CD14-positive monocyte (primary cell): ENCODE results near the gene SCARB1. TPM values are rescaled to one million over a fixed set of nuclear protein-coding genes. Genes with fewer than 3 reads are reported as not detected.
A peak's percentile ranks its signal among the peaks of the same experiment; 100 is the strongest.

Experiments used
- DNase-seq, 3 donors: peaks; one replicate each; pipeline ENCODE4 v3.0.0-alpha.2; 2011 to 2022
- H2AFZ ChIP-seq: 2 replicates; pipeline ENCODE4 v1.6.0; 2012; ENCODE audit warnings: mild to moderate bottlenecking, low read depth, low read length, inconsistent platforms; ENCODE audit not compliant: insufficient read depth, poor library complexity, severe bottlenecking
- H3K27ac ChIP-seq, 2 donors: 1 replicate in 1 of 2; 2 replicates in 1 of 2; pipeline ENCODE4 v1.5.1; 2012 to 2013; ENCODE audit warnings: low read length in 2 of 2, control low read depth in 1 of 2, inconsistent platforms in 1 of 2, low read depth in 1 of 2, mild to moderate bottlenecking in 1 of 2
- H3K27me3 ChIP-seq, 2 donors: one replicate each; pipeline versions ENCODE4 v1.6.0 to v1.6.1; 2011 to 2013; ENCODE audit warnings: low read length in 2 of 2; ENCODE audit not compliant: control insufficient read depth in 2 of 2, insufficient read depth in 2 of 2
- H3K36me3 ChIP-seq, 2 donors: replicated peaks in 1 of 2; 1 replicate in 1 of 2; 2 replicates in 1 of 2; pipeline versions ENCODE4 v1.5.1 to v1.6.1; 2012 to 2013; ENCODE audit warnings: low read length in 2 of 2, control low read depth in 1 of 2, inconsistent platforms in 1 of 2, mild to moderate bottlenecking in 1 of 2; ENCODE audit not compliant: insufficient read depth in 2 of 2, control insufficient read depth in 1 of 2
- H3K4me1 ChIP-seq, 2 donors: 1 replicate in 1 of 2; 2 replicates in 1 of 2; pipeline versions ENCODE4 v1.5.1 to v1.6.1; 2012 to 2013; ENCODE audit warnings: low read length in 2 of 2, control low read depth in 1 of 2, inconsistent platforms in 1 of 2, mild to moderate bottlenecking in 1 of 2, moderate library complexity in 1 of 2; ENCODE audit not compliant: insufficient read depth in 2 of 2, control insufficient read depth in 1 of 2
- H3K4me2 ChIP-seq: replicated peaks from 2 replicates; pipeline ENCODE3; 2012; ENCODE audit warnings: low read length, moderate library complexity, mild to moderate bottlenecking; ENCODE audit not compliant: poor library complexity, severe bottlenecking; ENCODE audit errors: extremely low read depth
- H3K4me3 ChIP-seq, 3 experiments: fragments of 200-600 bp in 1 of 3; sonication (generic) in 1 of 3; replicated peaks in 1 of 3; 1 replicate in 2 of 3; 2 replicates in 1 of 3; pipeline ENCODE4 v1.5.1; 2011 to 2013; ENCODE audit warnings: low read length in 3 of 3, mild to moderate bottlenecking in 3 of 3, control low read depth in 2 of 3, low read depth in 2 of 3, inconsistent platforms in 1 of 3, moderate library complexity in 1 of 3
- H3K79me2 ChIP-seq: 2 replicates; pipeline ENCODE4 v1.6.0; 2012; ENCODE audit warnings: mild to moderate bottlenecking, control low read depth, inconsistent platforms, low read length, moderate library complexity; ENCODE audit not compliant: insufficient read depth
- H3K9ac ChIP-seq: 2 replicates; pipeline ENCODE4 v1.6.0; 2017; ENCODE audit warnings: low read length, mild to moderate bottlenecking; ENCODE audit not compliant: insufficient read depth, poor library complexity, severe bottlenecking
- H3K9me3 ChIP-seq, 2 donors: replicated peaks in 1 of 2; 1 replicate in 1 of 2; 2 replicates in 1 of 2; pipeline versions ENCODE4 v1.5.1 to v1.6.1; 2012 to 2013; ENCODE audit warnings: low read length in 2 of 2, control low read depth in 1 of 2; ENCODE audit not compliant: control insufficient read depth in 1 of 2, insufficient read depth in 1 of 2
- H4K20me1 ChIP-seq: 2 replicates; pipeline ENCODE4 v1.6.0; 2012; ENCODE audit warnings: mild to moderate bottlenecking, low read length, control low read depth, moderate library complexity; ENCODE audit not compliant: insufficient read depth
- H3K27ac Mint-ChIP-seq, 7 donors: one replicate each; pipeline ENCODE4 v1.8.0; 2020; ENCODE audit warnings: mild to moderate bottlenecking in 7 of 7, mixed read lengths in 7 of 7, moderate library complexity in 6 of 7, inconsistent platforms in 2 of 7
- H3K27me3 Mint-ChIP-seq, 3 donors: one replicate each; pipeline ENCODE4 v1.8.0; 2021 to 2022; ENCODE audit warnings: low read depth in 3 of 3, mild to moderate bottlenecking in 3 of 3, mixed read lengths in 3 of 3, moderate library complexity in 3 of 3, inconsistent platforms in 1 of 3
- H3K36me3 Mint-ChIP-seq, 2 donors: one replicate each; pipeline ENCODE4 v1.8.0; 2020; ENCODE audit warnings: mixed read lengths in 2 of 2, inconsistent platforms in 1 of 2, mild to moderate bottlenecking in 1 of 2
- H3K4me1 Mint-ChIP-seq: one replicate; pipeline ENCODE4 v1.8.0; 2020; ENCODE audit warnings: mild to moderate bottlenecking, mixed read lengths
- H3K4me3 Mint-ChIP-seq, 2 donors: one replicate each; pipeline ENCODE4 v1.8.0; 2020; ENCODE audit warnings: mild to moderate bottlenecking in 2 of 2, mixed read lengths in 2 of 2, moderate library complexity in 1 of 2
- H3K9me3 Mint-ChIP-seq, 7 donors: one replicate each; pipeline ENCODE4 v1.8.0; 2020 to 2022; ENCODE audit warnings: mixed read lengths in 7 of 7, mild to moderate bottlenecking in 6 of 7, moderate library complexity in 6 of 7, inconsistent platforms in 2 of 7
- WGBS: methylation state at CpG from one replicate; pipeline ENCODE4 v1.1.5; 2013; ENCODE audit warnings: missing lambda C conversion rate; ENCODE audit not compliant: insufficient coverage; 5-methylcytosine and 5-hydroxymethylcytosine counted together
- intact Hi-C, 2 donors: fragments of 100-400 bp; cut with micrococcal nuclease; formaldehyde crosslinking; loops; one replicate each; pipeline versions ENCODE4 v1.15.0 to v1.15.1; 2023
- polyA plus RNA-seq, 3 donors: library from polyadenylated mRNA; depleted of rRNA in 1 of 3; unstranded in 2 of 3; stranded (reverse) in 1 of 3; fragments of 300-500 nt in 2 of 3; fragments of >200 nt in 1 of 3; fragmentation: Illumina TruSeq in 2 of 3; gene quantifications; 1 replicate in 2 of 3; 2 replicates in 1 of 3; pipeline ENCODE4 v1.2.3, GENCODE V29; 2012 to 2021
- TF ChIP-seq, protein P1 (sequence below): fragments of 200-600 bp; IDR thresholded peaks from one replicate; pipeline ENCODE4 v1.8.0; 2022; ENCODE audit warnings: antibody characterized with exemption, mild to moderate bottlenecking

Gene SCARB1
- polyA plus RNA-seq, 3 donors, result 13.1 to 34.3 (median 15.2) TPM

DNA sequence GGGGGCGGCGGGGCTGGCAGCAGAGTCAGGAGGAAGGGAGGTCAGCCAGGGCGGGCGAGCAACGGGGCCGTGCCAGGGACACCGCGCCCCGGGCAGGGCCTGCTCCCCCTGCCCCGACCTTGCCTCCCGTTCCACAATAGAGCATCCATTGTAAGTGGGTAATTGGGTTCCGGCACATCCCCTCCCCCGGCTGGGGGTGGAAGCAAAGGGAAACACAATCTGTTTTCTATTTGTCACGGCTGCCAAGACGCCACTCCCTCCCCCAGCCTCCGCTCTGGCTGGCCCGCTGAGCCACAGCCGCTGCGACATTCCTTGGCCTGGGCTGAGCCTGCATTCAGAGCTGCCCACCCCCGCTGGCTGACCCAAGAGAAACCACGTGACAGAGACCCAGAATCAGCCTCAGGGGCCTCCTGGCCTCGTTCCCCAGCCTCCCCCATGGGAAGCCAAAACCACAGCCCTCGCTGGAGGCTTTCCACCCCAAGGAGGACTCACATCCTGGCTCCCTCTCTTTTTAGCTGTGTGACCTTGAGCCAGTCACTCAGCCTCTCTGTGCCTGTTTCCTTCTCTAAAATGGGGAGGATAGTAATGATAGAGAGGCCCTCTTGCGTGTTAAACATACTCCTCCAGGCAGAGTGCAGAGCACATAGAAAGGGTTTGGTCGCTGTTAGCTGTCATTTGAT is 117.6 kb downstream of the SCARB1 start:
- 8% methylated on average over 11 of the region's 25 CpGs for WGBS
- H3K27ac Mint-ChIP-seq, result peak overlapping the region; percentile 91 to 97 (median 95)
- peaks cover 2% of the 10 kb centered on the region in 3 donors for H3K27me3 Mint-ChIP-seq

DNA sequence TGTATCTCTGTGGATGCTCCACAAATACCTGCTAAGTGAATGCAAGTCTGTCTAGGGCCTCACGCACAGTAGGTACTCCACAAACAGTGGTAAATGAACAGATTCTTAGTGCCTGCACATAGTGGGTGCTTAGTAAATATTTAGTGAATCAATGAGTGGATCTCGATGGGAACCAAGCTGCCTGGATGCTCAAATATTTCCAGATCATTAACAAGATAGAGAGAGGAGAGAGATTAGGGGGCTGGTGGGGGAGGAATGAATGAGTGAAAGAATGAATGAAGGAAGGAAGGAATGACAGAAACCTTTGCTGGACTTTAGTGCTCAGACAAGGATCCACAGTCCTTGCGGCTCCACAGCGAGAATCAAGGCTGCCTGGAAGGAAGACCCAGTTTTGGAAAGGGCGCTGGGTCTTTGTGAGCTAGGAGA is 118.2 kb downstream of the SCARB1 start:
- DNase-seq, result no peak
- Mint-ChIP-seq H3K27me3 (peaks cover 0 to 2% (median 2%) of the 10 kb centered on the region in 3 donors), H3K27ac (peak overlapping the region; percentile 72 to 97 (median 91)), H3K4me1 (peaks cover 61% of the 10 kb centered on the region), H3K4me3 (peak overlapping the region; percentile 39 to 60), H3K36me3 (no peaks in the 10 kb centered on the region), H3K9me3 (peaks cover 0 to 5% (median 0%) of the 10 kb centered on the region in 7 donors)
- H3K36me3 ChIP-seq, result no peaks in the 10 kb centered on the region
- peaks cover 47 to 60% of the 10 kb centered on the region in 2 donors for H3K4me1 ChIP-seq
- no peaks in the 10 kb centered on the region for H3K27me3 ChIP-seq
- H3K9ac ChIP-seq, result peak overlapping the region; percentile 59
- 17% methylated on average over 2 of the region's 5 CpGs for WGBS
- H3K79me2 ChIP-seq, result no peaks in the 10 kb centered on the region
- TF ChIP-seq, protein P1, sequence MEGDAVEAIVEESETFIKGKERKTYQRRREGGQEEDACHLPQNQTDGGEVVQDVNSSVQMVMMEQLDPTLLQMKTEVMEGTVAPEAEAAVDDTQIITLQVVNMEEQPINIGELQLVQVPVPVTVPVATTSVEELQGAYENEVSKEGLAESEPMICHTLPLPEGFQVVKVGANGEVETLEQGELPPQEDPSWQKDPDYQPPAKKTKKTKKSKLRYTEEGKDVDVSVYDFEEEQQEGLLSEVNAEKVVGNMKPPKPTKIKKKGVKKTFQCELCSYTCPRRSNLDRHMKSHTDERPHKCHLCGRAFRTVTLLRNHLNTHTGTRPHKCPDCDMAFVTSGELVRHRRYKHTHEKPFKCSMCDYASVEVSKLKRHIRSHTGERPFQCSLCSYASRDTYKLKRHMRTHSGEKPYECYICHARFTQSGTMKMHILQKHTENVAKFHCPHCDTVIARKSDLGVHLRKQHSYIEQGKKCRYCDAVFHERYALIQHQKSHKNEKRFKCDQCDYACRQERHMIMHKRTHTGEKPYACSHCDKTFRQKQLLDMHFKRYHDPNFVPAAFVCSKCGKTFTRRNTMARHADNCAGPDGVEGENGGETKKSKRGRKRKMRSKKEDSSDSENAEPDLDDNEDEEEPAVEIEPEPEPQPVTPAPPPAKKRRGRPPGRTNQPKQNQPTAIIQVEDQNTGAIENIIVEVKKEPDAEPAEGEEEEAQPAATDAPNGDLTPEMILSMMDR, result no peak
- H3K4me3 ChIP-seq, result peak overlapping the region in 1 of 3 experiments; percentile 49
- peak overlapping the region; percentile 78 to 90 for H3K27ac ChIP-seq
- no peaks in the 10 kb centered on the region for H3K9me3 ChIP-seq
- peak overlapping the region; percentile 69 for H2AFZ ChIP-seq
- no peaks in the 10 kb centered on the region for H4K20me1 ChIP-seq
- H3K4me2 ChIP-seq, result peak overlapping the region; percentile 55
- intact Hi-C loops, result loop anchor here (5.0 kb wide), 1 partner anchor 63 kb away; no protein-coding TSS in a partner anchor

More for the DNA sequence above, 117.6 kb downstream of the SCARB1 start:
- Histone ChIP-seq H3K27ac (peak overlapping the region; percentile 78 to 90), H3K4me3 (peak overlapping the region in 1 of 3 experiments; percentile 49), H3K79me2 (no peaks in the 10 kb centered on the region), H4K20me1 (no peaks in the 10 kb centered on the region), H3K27me3 (no peaks in the 10 kb centered on the region), H3K4me2 (peak overlapping the region; percentile 55), H3K9me3 (no peaks in the 10 kb centered on the region), H3K4me1 (peaks cover 42 to 60% of the 10 kb centered on the region in 2 donors), H3K36me3 (no peaks in the 10 kb centered on the region), H3K9ac (peak overlapping the region; percentile 59), H2AFZ (peak overlapping the region; percentile 69)
- intact Hi-C loops, result loop anchor here (5.0 kb wide), 1 partner anchor 64 kb away; no protein-coding TSS in a partner anchor
- TF ChIP-seq, protein P1, result no peak
- Mint-ChIP-seq H3K36me3 (no peaks in the 10 kb centered on the region), H3K4me3 (peak overlapping the region; percentile 67 to 80), H3K4me1 (peaks cover 61% of the 10 kb centered on the region), H3K9me3 (peaks cover 0 to 5% (median 0%) of the 10 kb centered on the region in 7 donors)
- peak; percentile 70 to 78 (median 75) for DNase-seq
